Activated T-helper 17 cell treated with anti-CD3 and anti-CD28 coated beads, Interleukin-2, amount 50 U/mL, for 72 hours (primary cell): Measurements from ENCODE around the gene F11. TPM values are rescaled to one million over a fixed set of nuclear protein-coding genes. Genes with fewer than 3 reads are reported as not detected.
"Not testable (repeated sequence)": the region's sequence is repeated elsewhere in the genome, so short reads cannot be mapped to it uniquely, and the experiment has no call there.

Experiments used
- ATAC-seq: fragments of 150-1000 bp; cut with Tn5 transposase; replicated peaks from 2 replicates; pipeline ENCODE4 v1.10.0; 2021; ENCODE audit warnings: mild to moderate bottlenecking, moderate library complexity
- H3K27ac Mint-ChIP-seq: one replicate; pipeline ENCODE4 v1.8.0; 2022; ENCODE audit warnings: mixed read lengths
- H3K27me3 Mint-ChIP-seq: one replicate; pipeline ENCODE4 v1.8.0; 2022; ENCODE audit warnings: mixed read lengths
- H3K36me3 Mint-ChIP-seq: one replicate; pipeline ENCODE4 v1.8.0; 2022; ENCODE audit warnings: low read depth, mild to moderate bottlenecking, mixed read lengths
- H3K4me1 Mint-ChIP-seq: one replicate; pipeline ENCODE4 v1.8.0; 2022; ENCODE audit warnings: mixed read lengths
- H3K4me3 Mint-ChIP-seq: one replicate; pipeline ENCODE4 v1.8.0; 2022; ENCODE audit warnings: mild to moderate bottlenecking, mixed read lengths
- H3K9me3 Mint-ChIP-seq: one replicate; pipeline ENCODE4 v1.8.0; 2022; ENCODE audit warnings: mixed read lengths
- total RNA-seq, 2 donors: library from RNA; stranded (reverse); gene quantifications; one replicate each; pipeline ENCODE4 v1.2.3, GENCODE V29; 2022

Gene F11
- total RNA-seq, 2 donors from 2014 or later: not detected

GRCh38 chr4:186241616-186242015 lies 24.4 kb upstream of the F11 start:
- H3K9me3 Mint-ChIP-seq: no peaks in the 10 kb centered on the region
- H3K27me3 Mint-ChIP-seq: no peaks in the 10 kb centered on the region
- no peak overlapping the region for H3K4me3 Mint-ChIP-seq
- no peak overlapping the region for H3K27ac Mint-ChIP-seq
- H3K4me1 Mint-ChIP-seq: no peaks in the 10 kb centered on the region
- no peak for ATAC-seq
- no peaks in the 10 kb centered on the region for H3K36me3 Mint-ChIP-seq

- not testable (repeated sequence) for H3K27me3 Mint-ChIP-seq, H3K36me3 Mint-ChIP-seq, H3K27ac Mint-ChIP-seq, H3K4me1 Mint-ChIP-seq, H3K4me3 Mint-ChIP-seq, H3K9me3 Mint-ChIP-seq, ATAC-seq
Measured at GRCh38 chr4:186242031-186242430, 24.0 kb upstream of the F11 start.

GRCh38 chr4:186243331-186243730 lies 22.7 kb upstream of the F11 start:
- H3K4me1 Mint-ChIP-seq: no peaks in the 10 kb centered on the region
- ATAC-seq: no peak
- H3K4me3 Mint-ChIP-seq: no peak overlapping the region
- H3K9me3 Mint-ChIP-seq: no peaks in the 10 kb centered on the region
- H3K27me3 Mint-ChIP-seq: no peaks in the 10 kb centered on the region
- H3K27ac Mint-ChIP-seq: no peak overlapping the region
- no peaks in the 10 kb centered on the region for H3K36me3 Mint-ChIP-seq

- Mint-ChIP-seq H3K4me3 (no peak overlapping the region), H3K4me1 (no peaks in the 10 kb centered on the region), H3K27ac (no peak overlapping the region), H3K36me3 (no peaks in the 10 kb centered on the region), H3K27me3 (no peaks in the 10 kb centered on the region), H3K9me3 (no peaks in the 10 kb centered on the region)
- ATAC-seq: no peak
Measured at GRCh38 chr4:186244835-186245234, 21.2 kb upstream of the F11 start.

GRCh38 chr4:186247062-186247752 lies 18.8 kb upstream of the F11 start:
- H3K27ac Mint-ChIP-seq, H3K4me3 Mint-ChIP-seq, H3K27me3 Mint-ChIP-seq, H3K9me3 Mint-ChIP-seq, ATAC-seq, H3K4me1 Mint-ChIP-seq, H3K36me3 Mint-ChIP-seq: not testable (repeated sequence)

- Mint-ChIP-seq H3K9me3 (no peaks in the 10 kb centered on the region), H3K36me3 (no peaks in the 10 kb centered on the region), H3K27ac (no peak overlapping the region), H3K27me3 (no peaks in the 10 kb centered on the region), H3K4me3 (no peak overlapping the region), H3K4me1 (no peaks in the 10 kb centered on the region)
- ATAC-seq: no peak
Measured at GRCh38 chr4:186248643-186249042, 17.3 kb upstream of the F11 start.

GRCh38 chr4:186249785-186250754 lies 15.9 kb upstream of the F11 start:
- no peak overlapping the region for H3K27ac Mint-ChIP-seq
- no peaks in the 10 kb centered on the region for H3K36me3 Mint-ChIP-seq
- H3K4me3 Mint-ChIP-seq: no peak overlapping the region
- no peaks in the 10 kb centered on the region for H3K4me1 Mint-ChIP-seq
- no peaks in the 10 kb centered on the region for H3K27me3 Mint-ChIP-seq
- H3K9me3 Mint-ChIP-seq: no peaks in the 10 kb centered on the region
- no peak for ATAC-seq

- Mint-ChIP-seq H3K27me3 (no peaks in the 10 kb centered on the region), H3K4me3 (no peak overlapping the region), H3K36me3 (no peaks in the 10 kb centered on the region), H3K9me3 (no peaks in the 10 kb centered on the region), H3K4me1 (no peaks in the 10 kb centered on the region), H3K27ac (no peak overlapping the region)
- no peak for ATAC-seq
Measured at GRCh38 chr4:186250760-186251159, 15.2 kb upstream of the F11 start.

GRCh38 chr4:186255122-186255521 lies 10.9 kb upstream of the F11 start:
- Mint-ChIP-seq H3K4me3 (no peak overlapping the region), H3K4me1 (no peaks in the 10 kb centered on the region), H3K36me3 (no peaks in the 10 kb centered on the region), H3K9me3 (no peaks in the 10 kb centered on the region), H3K27ac (no peak overlapping the region), H3K27me3 (no peaks in the 10 kb centered on the region)
- ATAC-seq: no peak

- no peak for ATAC-seq
- Mint-ChIP-seq H3K4me1 (no peaks in the 10 kb centered on the region), H3K27me3 (peaks cover 3% of the 10 kb centered on the region), H3K36me3 (no peaks in the 10 kb centered on the region), H3K4me3 (no peak overlapping the region), H3K27ac (no peak overlapping the region), H3K9me3 (no peaks in the 10 kb centered on the region)
Measured at GRCh38 chr4:186258216-186258811, 7.7 kb upstream of the F11 start.

- no peaks in the 10 kb centered on the region for H3K36me3 Mint-ChIP-seq
- H3K27me3 Mint-ChIP-seq: peaks cover 9% of the 10 kb centered on the region
- no peaks in the 10 kb centered on the region for H3K9me3 Mint-ChIP-seq
- H3K27ac Mint-ChIP-seq: no peak overlapping the region
- H3K4me3 Mint-ChIP-seq: no peak overlapping the region
- no peaks in the 10 kb centered on the region for H3K4me1 Mint-ChIP-seq
- ATAC-seq: no peak
Measured at GRCh38 chr4:186260117-186260503, 5.9 kb upstream of the F11 start.

GRCh38 chr4:186260504-186261448 lies 5.2 kb upstream of the F11 start:
- Mint-ChIP-seq H3K4me1 (no peaks in the 10 kb centered on the region), H3K27me3 (peaks cover 9% of the 10 kb centered on the region), H3K9me3 (no peaks in the 10 kb centered on the region), H3K27ac (no peak overlapping the region), H3K36me3 (no peaks in the 10 kb centered on the region), H3K4me3 (no peak overlapping the region)
- no peak for ATAC-seq

GRCh38 chr4:186264660-186265059 lies 1.3 kb upstream of the F11 start:
- Mint-ChIP-seq H3K27ac (no peak overlapping the region), H3K4me3 (no peak overlapping the region), H3K4me1 (no peaks in the 10 kb centered on the region), H3K9me3 (no peaks in the 10 kb centered on the region), H3K36me3 (no peaks in the 10 kb centered on the region), H3K27me3 (peaks cover 30% of the 10 kb centered on the region)
- ATAC-seq: no peak

GRCh38 chr4:186265250-186265649 lies 739 bp upstream of the F11 start:
- H3K36me3 Mint-ChIP-seq, ATAC-seq, H3K4me3 Mint-ChIP-seq, H3K9me3 Mint-ChIP-seq, H3K27ac Mint-ChIP-seq, H3K4me1 Mint-ChIP-seq: not testable (repeated sequence)
- peaks cover 30% of the 10 kb centered on the region for H3K27me3 Mint-ChIP-seq
